HEK293T (cell line): ENCODE results near the gene CBX2.
A peak's percentile ranks its signal among the peaks of the same experiment; 100 is the strongest.

ENCODE experiments used
- CTCF ChIA-PET: fragments of 350-600 bp; formaldehyde crosslinking; extraction: SDS; loops from one replicate; lab custom pipeline; 2021; ENCODE audit warnings: antibody characterized with exemption, inconsistent platforms; lab: Yijun Ruan, JAX
- POLR2A ChIA-PET: fragments of 350-600 bp; formaldehyde crosslinking; extraction: SDS; loops from one replicate; lab custom pipeline; 2020; ENCODE audit warnings: antibody characterized with exemption, inconsistent platforms; lab: Yijun Ruan, JAX
- DNase-seq: peaks from one replicate; pipeline ENCODE4 v3.0.0; 2012; ENCODE audit warnings: mixed read lengths; ENCODE audit errors: extremely low spot score
- ARNT ChIP-seq: fragments of 450-650 bp; IDR thresholded peaks from 2 replicates; pipeline ENCODE4 v1.6.1; 2017; ENCODE audit warnings: mild to moderate bottlenecking
- BHLHE40 ChIP-seq: fragments of 450-650 bp; IDR thresholded peaks from 2 replicates; pipeline ENCODE4 v1.6.1; 2016; ENCODE audit warnings: mild to moderate bottlenecking, moderate library complexity, borderline replicate concordance
- CTBP1 ChIP-seq: fragments of 450-650 bp; IDR thresholded peaks from 2 replicates; pipeline ENCODE4 v1.6.1; 2016; ENCODE audit warnings: borderline replicate concordance
- ELF4 ChIP-seq: fragments of 450-650 bp; IDR thresholded peaks from 2 replicates; pipeline ENCODE4 v1.6.1; 2017; ENCODE audit warnings: antibody characterized with exemption
- FOXA1 ChIP-seq: fragments of 450-650 bp; IDR thresholded peaks from 2 replicates; pipeline ENCODE4 v1.6.1; 2016; ENCODE audit warnings: mild to moderate bottlenecking
- FOXK2 ChIP-seq: fragments of 450-650 bp; IDR thresholded peaks from 2 replicates; pipeline ENCODE4 v1.6.1; 2016; ENCODE audit warnings: mild to moderate bottlenecking
- FOXM1 ChIP-seq: fragments of 450-650 bp; IDR thresholded peaks from 2 replicates; pipeline ENCODE4 v1.6.1; 2017; ENCODE audit warnings: mild to moderate bottlenecking, borderline replicate concordance
- HDGF ChIP-seq: fragments of 450-650 bp; IDR thresholded peaks from 2 replicates; pipeline ENCODE4 v1.6.1; 2017; ENCODE audit warnings: antibody characterized with exemption, borderline replicate concordance
- L3MBTL2 ChIP-seq: fragments of 450-650 bp; conservative IDR thresholded peaks from 2 replicates; pipeline ENCODE4 v1.6.1; 2016; ENCODE audit warnings: mild to moderate bottlenecking
- LEF1 ChIP-seq: fragments of 450-650 bp; IDR thresholded peaks from 2 replicates; pipeline ENCODE4 v1.6.1; 2017; ENCODE audit warnings: mild to moderate bottlenecking, borderline replicate concordance
- NFRKB ChIP-seq: fragments of 450-650 bp; IDR thresholded peaks from 2 replicates; pipeline ENCODE4 v1.6.1; 2016; ENCODE audit warnings: mild to moderate bottlenecking, moderate library complexity
- SP1 ChIP-seq: fragments of 450-650 bp; IDR thresholded peaks from 2 replicates; pipeline ENCODE4 v1.6.1; 2017
- SUZ12 ChIP-seq: fragments of 450-650 bp; IDR thresholded peaks from 2 replicates; pipeline ENCODE4 v1.6.1; 2016; ENCODE audit warnings: mild to moderate bottlenecking
- TARDBP ChIP-seq: fragments of 450-650 bp; IDR thresholded peaks from 2 replicates; pipeline ENCODE4 v1.6.1; 2016
- ZNF384 ChIP-seq: fragments of 450-650 bp; IDR thresholded peaks from 2 replicates; pipeline ENCODE4 v1.6.1; 2016
- TF ChIP-seq, protein P1 (sequence below): fragments of 450-650 bp; IDR thresholded peaks from 2 replicates; pipeline ENCODE4 v1.6.1; 2016

CBX2 gene

GRCh38 chr17:79803997-79804855, 26.3 kb downstream of the CBX2 start:
- ChIA-PET POLR2A (interaction anchor here (1.0 to 2.5 kb wide), 10 partner anchors 9 to 297 kb away, joined by 3 to 8 read pairs (median 3); partner anchors contain the start of genes CBX4 and GAA), CTCF (no interaction called here)
- peak; percentile 29 for DNase-seq
- TF ChIP-seq L3MBTL2 (peak; percentile 90), FOXM1 (no peak)

DNA sequence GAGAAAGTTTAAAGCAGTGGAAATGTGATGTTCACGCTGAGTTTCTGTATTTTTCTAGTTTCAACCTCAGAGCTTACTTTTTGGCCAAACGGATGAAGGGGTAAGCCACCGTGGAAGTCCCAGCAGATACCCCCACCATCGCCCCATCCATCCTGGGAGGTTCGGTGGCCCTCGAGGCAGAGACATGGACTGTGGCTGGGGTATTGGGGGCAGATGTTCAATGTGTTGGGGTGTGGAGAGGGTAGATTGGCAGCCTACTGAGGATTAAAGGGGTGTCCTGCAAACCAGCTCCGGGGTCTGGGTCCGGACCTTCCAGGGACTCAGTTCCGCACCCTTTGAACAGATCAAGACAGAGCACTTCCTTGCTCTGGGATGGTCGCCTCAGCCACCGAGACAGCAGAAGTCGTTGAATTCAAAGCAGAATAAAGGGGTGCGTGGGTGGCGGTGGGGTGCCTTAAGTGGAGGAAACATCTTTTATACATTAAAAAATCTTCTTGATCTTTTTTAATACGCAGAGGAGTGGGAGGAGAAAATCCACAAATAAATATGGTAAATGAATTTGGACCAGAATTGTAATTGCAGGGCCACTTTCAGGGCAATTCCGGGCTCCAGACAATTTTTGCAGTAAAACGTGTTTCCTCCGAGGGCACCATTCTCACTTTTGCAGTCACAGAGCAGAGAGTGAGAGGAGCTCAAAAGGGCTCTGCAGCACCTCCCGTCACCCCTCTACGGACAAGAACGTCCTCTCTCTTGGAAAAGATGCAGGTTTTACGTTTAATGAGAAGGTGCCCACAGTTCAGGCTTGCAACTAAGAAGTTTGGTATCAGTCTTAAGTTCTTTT, 27.1 kb downstream of the CBX2 start:
- TF ChIP-seq NFRKB (no peak), CTBP1 (no peak), L3MBTL2 (no peak), LEF1 (no peak), FOXM1 (no peak), FOXK2 (no peak), SUZ12 (no peak), SP1 (no peak), FOXA1 (no peak), HDGF (no peak), ZNF384 (no peak), TARDBP (no peak), ARNT (no peak), ELF4 (no peak), BHLHE40 (no peak)
- TF ChIP-seq, protein P1, sequence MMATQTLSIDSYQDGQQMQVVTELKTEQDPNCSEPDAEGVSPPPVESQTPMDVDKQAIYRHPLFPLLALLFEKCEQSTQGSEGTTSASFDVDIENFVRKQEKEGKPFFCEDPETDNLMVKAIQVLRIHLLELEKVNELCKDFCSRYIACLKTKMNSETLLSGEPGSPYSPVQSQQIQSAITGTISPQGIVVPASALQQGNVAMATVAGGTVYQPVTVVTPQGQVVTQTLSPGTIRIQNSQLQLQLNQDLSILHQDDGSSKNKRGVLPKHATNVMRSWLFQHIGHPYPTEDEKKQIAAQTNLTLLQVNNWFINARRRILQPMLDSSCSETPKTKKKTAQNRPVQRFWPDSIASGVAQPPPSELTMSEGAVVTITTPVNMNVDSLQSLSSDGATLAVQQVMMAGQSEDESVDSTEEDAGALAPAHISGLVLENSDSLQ = no peak
- POLR2A ChIA-PET = interaction anchor here (1.1 to 2.5 kb wide), 5 partner anchors 12 to 296 kb away, joined by 3 to 8 read pairs (median 3); partner anchors contain the start of genes CBX4 and GAA
- no peak for DNase-seq
- CTCF ChIA-PET = interaction anchor here (1.1 to 1.6 kb wide), 2 partner anchors 30 to 35 kb away, joined by 5 to 6 read pairs; no protein-coding TSS in a partner anchor

GRCh38 chr17:79806446-79806760, 28.5 kb downstream of the CBX2 start:
- CTCF ChIA-PET = interaction anchor here (1.6 kb wide), 1 partner anchor 29 kb away, joined by 6 read pairs; no protein-coding TSS in a partner anchor
- no peak for TF ChIP-seq LEF1
- no peak for DNase-seq
- POLR2A ChIA-PET = interaction anchor here (1.3 to 1.4 kb wide), 2 partner anchors 17 to 30 kb away, joined by 3 to 4 read pairs; no protein-coding TSS in a partner anchor

DNA sequence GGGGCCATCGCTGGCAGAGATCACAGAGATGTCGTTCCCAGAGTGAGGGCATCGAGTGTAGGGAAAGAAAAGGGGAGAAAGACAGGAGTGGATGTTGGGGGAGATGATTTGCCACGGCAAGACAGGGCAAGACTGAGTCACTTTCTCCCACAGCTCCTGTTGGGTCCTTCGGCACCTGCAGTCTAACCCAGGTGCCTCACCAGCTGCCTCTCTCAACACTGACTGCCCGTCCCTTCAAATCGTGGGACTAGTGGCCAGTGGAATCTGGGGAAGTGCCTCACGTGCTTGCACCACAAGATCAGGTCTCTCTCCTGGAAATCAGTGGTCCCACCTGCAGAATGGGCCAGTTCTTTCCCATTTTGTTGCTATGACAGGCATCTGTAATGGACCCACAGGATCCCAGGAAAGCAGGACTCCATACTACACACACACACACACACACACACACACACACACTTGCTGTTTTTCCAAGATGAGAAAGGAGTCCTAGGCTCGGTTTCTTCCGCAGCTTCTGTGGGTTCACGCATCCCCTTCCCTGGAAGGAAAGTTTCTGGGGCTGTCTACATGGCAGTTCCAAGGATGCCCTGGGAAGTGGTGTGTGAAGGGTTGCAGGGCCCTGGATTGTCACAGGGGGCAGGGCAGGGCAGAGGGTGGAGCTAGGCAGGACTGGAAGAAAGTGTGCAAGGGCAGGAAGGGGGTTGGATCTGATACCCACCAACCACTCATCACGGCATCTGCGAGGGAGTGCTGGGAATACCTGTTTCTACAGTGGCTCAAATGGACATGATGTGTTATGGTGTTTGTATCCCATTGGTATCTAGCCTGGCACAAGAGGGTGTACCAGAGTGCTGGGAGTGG, 29.1 kb downstream of the CBX2 start:
- ChIA-PET POLR2A (interaction anchor here (1.1 to 1.5 kb wide), 5 partner anchors 10 to 185 kb away, joined by 3 to 9 read pairs (median 4); partner anchors contain the start of gene CBX8), CTCF (interaction anchor here (1.6 kb wide), 2 partner anchors 28 to 32 kb away, joined by 4 to 6 read pairs; partner anchors contain the start of gene CBX4)
- DNase-seq = no peak
- TF ChIP-seq FOXM1 (no peak), SP1 (no peak)

GRCh38 chr17:79808763-79809529, 31.0 kb downstream of the CBX2 start:
- ChIA-PET POLR2A (interaction anchor here (0.8 to 3.9 kb wide), 4 partner anchors 9 to 185 kb away, joined by 4 to 33 read pairs (median 6); partner anchors contain the start of gene CBX8), CTCF (interaction anchor here (0.6 to 1.6 kb wide), 7 partner anchors 9 to 110 kb away, joined by 3 to 6 read pairs (median 3); partner anchors contain the start of genes CBX4 and CBX8)
- TF ChIP-seq, protein P1 = no peak
- TF ChIP-seq CTBP1 (no peak), BHLHE40 (no peak), HDGF (no peak), FOXK2 (no peak), ARNT (no peak), NFRKB (no peak), SP1 (no peak), FOXM1 (no peak), ZNF384 (no peak)
- DNase-seq = no peak
